WTC11 (cell line): ENCODE data around the gene COMMD8. TPM values are rescaled to one million over a fixed set of nuclear protein-coding genes. Genes with fewer than 3 reads are reported as not detected.

Experiments
- ATAC-seq: fragments of 200-7000 bp; cut with Tn5 transposase; 2 replicates; pipeline ENCODE4 v1.10.0; 2021; ENCODE audit warnings: mild to moderate bottlenecking, moderate library complexity
- CTCF ChIA-PET: fragments of 300-600 bp; sonication (Branson Sonifier 250); formaldehyde crosslinking; loops from one replicate; lab custom pipeline; 2021; ENCODE audit warnings: antibody characterized with exemption; lab: Charles Lee
- POLR2A ChIA-PET: fragments of 350-600 bp; sonication (Branson Sonifier 250); formaldehyde crosslinking; loops from one replicate; lab custom pipeline; 2021; ENCODE audit warnings: antibody characterized with exemption; lab: Charles Lee
- DNase-seq: peaks from one replicate; pipeline ENCODE4 v3.0.0; 2021; ENCODE audit warnings: low spot score
- H3K27ac Mint-ChIP-seq: 2 replicates; pipeline ENCODE4 v1.8.0; 2021; ENCODE audit warnings: mixed read lengths
- H3K27me3 Mint-ChIP-seq: 2 replicates; pipeline ENCODE4 v1.8.0; 2021; ENCODE audit warnings: low read depth, mild to moderate bottlenecking, moderate library complexity, mixed read lengths
- H3K36me3 Mint-ChIP-seq: 2 replicates; pipeline ENCODE4 v1.8.0; 2021; ENCODE audit warnings: mixed read lengths
- H3K4me1 Mint-ChIP-seq: 2 replicates; pipeline ENCODE4 v1.8.0; 2022; ENCODE audit warnings: mixed read lengths
- H3K4me3 Mint-ChIP-seq: 2 replicates; pipeline ENCODE4 v1.8.0; 2021; ENCODE audit warnings: mild to moderate bottlenecking, moderate library complexity, mixed read lengths
- H3K9me3 Mint-ChIP-seq: 2 replicates; pipeline ENCODE4 v1.8.0; 2021; ENCODE audit warnings: mixed read lengths
- ELF4 ChIP-seq: sonication (generic); formaldehyde crosslinking; IDR thresholded peaks from 2 replicates; pipeline ENCODE4 v1.8.1; 2022; ENCODE audit warnings: low read depth, mild to moderate bottlenecking, moderate library complexity, missing genetic modification reagents
- ETV6 ChIP-seq: sonication (generic); formaldehyde crosslinking; IDR thresholded peaks from 2 replicates; pipeline ENCODE4 v1.8.1; 2022; ENCODE audit warnings: mild to moderate bottlenecking, missing genetic modification reagents
- FOXJ3 ChIP-seq: sonication (generic); formaldehyde crosslinking; IDR thresholded peaks from 2 replicates; pipeline ENCODE4 v1.9.0; 2021; ENCODE audit warnings: missing genetic modification reagents, mild to moderate bottlenecking, borderline replicate concordance
- GABPB1 ChIP-seq: sonication (generic); formaldehyde crosslinking; IDR thresholded peaks from 2 replicates; pipeline ENCODE4 v1.8.1; 2023; ENCODE audit warnings: mild to moderate bottlenecking, missing genetic modification reagents
- GRHL2 ChIP-seq: fragments of 250-450 bp; sonication (Bioruptor Pico); IDR thresholded peaks from 2 replicates; pipeline ENCODE4 v1.8.0; 2022; ENCODE audit warnings: mild to moderate bottlenecking, moderate library complexity; ENCODE audit not compliant: insufficient replicate concordance, severe bottlenecking
- IRF1 ChIP-seq: sonication (generic); formaldehyde crosslinking; IDR thresholded peaks from 2 replicates; pipeline ENCODE4 v1.8.0; 2023; ENCODE audit warnings: missing genetic modification reagents
- MAX ChIP-seq: sonication (generic); formaldehyde crosslinking; IDR thresholded peaks from 2 replicates; pipeline ENCODE4 v1.8.0; 2022; ENCODE audit warnings: mild to moderate bottlenecking, missing genetic modification reagents
- RORB ChIP-seq: fragments of 250-450 bp; sonication (Bioruptor Pico); IDR thresholded peaks from 2 replicates; pipeline ENCODE4 v1.9.0; 2021; ENCODE audit warnings: mild to moderate bottlenecking
- SOX15 ChIP-seq: fragments of 250-450 bp; sonication (Bioruptor Pico); IDR thresholded peaks from 2 replicates; pipeline ENCODE4 v1.9.0; 2021; ENCODE audit warnings: mild to moderate bottlenecking
- TP53 ChIP-seq: sonication (generic); formaldehyde crosslinking; IDR thresholded peaks from 2 replicates; pipeline ENCODE4 v1.8.1; 2023; ENCODE audit warnings: mild to moderate bottlenecking, missing genetic modification reagents
- USF1 ChIP-seq: sonication (generic); formaldehyde crosslinking; IDR thresholded peaks from 2 replicates; pipeline ENCODE4 v1.8.0; 2022; ENCODE audit warnings: mild to moderate bottlenecking, missing genetic modification reagents
- ZMAT4 ChIP-seq: fragments of 250-450 bp; sonication (Bioruptor Pico); IDR thresholded peaks from 2 replicates; pipeline ENCODE4 v1.9.0; 2021; ENCODE audit warnings: mild to moderate bottlenecking
- ZNF263 ChIP-seq: sonication (generic); formaldehyde crosslinking; IDR thresholded peaks from 2 replicates; pipeline ENCODE4 v1.8.1; 2022; ENCODE audit warnings: low read depth, mild to moderate bottlenecking, moderate library complexity, missing genetic modification reagents
- ZNF281 ChIP-seq: sonication (generic); formaldehyde crosslinking; IDR thresholded peaks from 2 replicates; pipeline ENCODE4 v1.8.0; 2023; ENCODE audit warnings: mild to moderate bottlenecking, missing genetic modification reagents
- ZNF423 ChIP-seq: fragments of 250-450 bp; sonication (Bioruptor Pico); IDR thresholded peaks from 2 replicates; pipeline ENCODE4 v2.1.2; 2022; ENCODE audit warnings: mild to moderate bottlenecking, moderate library complexity
- ZNF532 ChIP-seq: fragments of 250-450 bp; sonication (Bioruptor Pico); IDR thresholded peaks from 2 replicates; pipeline ENCODE4 v1.9.0; 2021; ENCODE audit warnings: mild to moderate bottlenecking, borderline replicate concordance
- total RNA-seq: library from RNA; stranded (reverse); gene quantifications from 3 replicates; pipeline ENCODE4 v1.2.3, GENCODE V29; 2021

COMMD8 gene
- total RNA-seq, 1 experiment from 2014 or later, result 8.1 TPM

- Mint-ChIP-seq H3K4me1 (peaks cover 8% of the 10 kb centered on the region), H3K9me3 (no peaks in the 10 kb centered on the region), H3K4me3 (no peak overlapping the region), H3K36me3 (no peaks in the 10 kb centered on the region), H3K27me3 (no peaks in the 10 kb centered on the region; the same call in 1 of the 2 replicates), H3K27ac (no peak overlapping the region)
- POLR2A ChIA-PET, result no interaction called here
- no peak for DNase-seq
- no peak for ATAC-seq
- CTCF ChIA-PET, result no interaction called here
- no peak for TF ChIP-seq MAX (CRISPR knock-in tag)
Measured at GRCh38 chr4:47419296-47419695, 44.2 kb downstream of the COMMD8 start.

- peaks cover 18% of the 10 kb centered on the region for H3K4me1 Mint-ChIP-seq
- CTCF ChIA-PET, result no interaction called here
- H3K36me3 Mint-ChIP-seq, result no peaks in the 10 kb centered on the region
- no peak for ATAC-seq
- H3K27ac Mint-ChIP-seq, result no peak overlapping the region
- no peaks in the 10 kb centered on the region; the same call in 1 of the 2 replicates for H3K27me3 Mint-ChIP-seq
- POLR2A ChIA-PET, result no interaction called here
- no peak overlapping the region for H3K4me3 Mint-ChIP-seq
- no peak for TF ChIP-seq SOX15 (CRISPR knock-in tag)
- TF ChIP-seq ZNF281, result no peak
- no peak for TF ChIP-seq RORB (CRISPR knock-in tag)
- no peak for TF ChIP-seq GABPB1
- no peak for TF ChIP-seq FOXJ3 (CRISPR knock-in tag)
- TF ChIP-seq ZNF423 (CRISPR knock-in tag), result no peak
- TF ChIP-seq, all 79 proteins: peak for 0
- H3K9me3 Mint-ChIP-seq, result no peaks in the 10 kb centered on the region
- DNase-seq, result no peak
Measured at GRCh38 chr4:47418147-47418546, 45.4 kb downstream of the COMMD8 start.

- Mint-ChIP-seq H3K36me3 (no peaks in the 10 kb centered on the region), H3K9me3 (0 out of 2 replicates have a peak, but pooled peaks cover 4% of the 10 kb centered on the region), H3K27me3 (no peaks in the 10 kb centered on the region; the same call in 1 of the 2 replicates), H3K27ac (no peak overlapping the region), H3K4me1 (peaks cover 27% of the 10 kb centered on the region), H3K4me3 (no peak overlapping the region)
- no peak for TF ChIP-seq GRHL2
- no peak for TF ChIP-seq IRF1
- TF ChIP-seq ZNF532, result no peak
- no peak for TF ChIP-seq ETV6
- TF ChIP-seq TP53 (CRISPR knock-in tag), result no peak
- TF ChIP-seq ELF4 (CRISPR knock-in tag), result no peak
- no peak for TF ChIP-seq USF1 (CRISPR knock-in tag)
- no peak for TF ChIP-seq ZNF263 (CRISPR knock-in tag)
- TF ChIP-seq ZNF281, result no peak
- no peak for TF ChIP-seq ZNF423 (CRISPR knock-in tag)
- TF ChIP-seq ZMAT4 (CRISPR knock-in tag), result no peak
- DNase-seq (no peak), ATAC-seq (no peak)
- CTCF ChIA-PET, result no interaction called here
- POLR2A ChIA-PET, result no interaction called here
Measured at GRCh38 chr4:47415719-47416118, 47.8 kb downstream of the COMMD8 start.
